ENCODE results near the gene SLC45A2. TPM values are rescaled to one million over a fixed set of nuclear protein-coding genes. Genes with fewer than 3 reads are reported as not detected.
"Not testable (repeated sequence)": the region's sequence is repeated elsewhere in the genome, so short reads cannot be mapped to it uniquely, and the experiment has no call there.

SLC45A2 gene
- total RNA-seq, 1 donor from 2014 or later: not detected

DNA sequence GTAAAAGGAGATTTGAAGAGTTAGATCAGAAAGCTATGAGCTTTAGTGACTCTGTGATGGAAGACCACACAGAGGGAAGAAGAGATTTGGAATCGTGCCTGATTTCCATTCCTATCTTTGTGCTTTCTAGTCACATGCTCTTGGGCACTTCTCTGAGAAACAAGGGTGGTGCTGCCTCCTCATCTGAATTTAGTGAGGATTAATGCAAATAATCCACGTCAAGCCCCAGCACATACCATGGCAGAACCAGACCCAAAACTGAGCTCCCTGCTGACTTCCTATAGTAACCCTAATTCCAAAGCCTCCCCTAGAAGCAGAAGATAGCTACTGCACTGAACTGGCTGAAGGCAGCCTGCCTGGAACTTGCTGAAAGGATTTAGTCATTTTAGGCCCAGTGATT is 17.7 kb downstream of the SLC45A2 start:
- DNase-seq (ENCODE audit: low read depth) (no peak), FAIRE-seq (no peak)
- Histone ChIP-seq H3K36me3 (ENCODE audit: control insufficient read depth, insufficient read depth, low read length) (no peaks in the 10 kb centered on the region), H3K4me3 (ENCODE audit: low read depth, low read length) (no peak overlapping the region), H3K27me3 (ENCODE audit: control insufficient read depth, insufficient read depth, low read length) (no peaks in the 10 kb centered on the region)
- TF ChIP-seq, protein P1, sequence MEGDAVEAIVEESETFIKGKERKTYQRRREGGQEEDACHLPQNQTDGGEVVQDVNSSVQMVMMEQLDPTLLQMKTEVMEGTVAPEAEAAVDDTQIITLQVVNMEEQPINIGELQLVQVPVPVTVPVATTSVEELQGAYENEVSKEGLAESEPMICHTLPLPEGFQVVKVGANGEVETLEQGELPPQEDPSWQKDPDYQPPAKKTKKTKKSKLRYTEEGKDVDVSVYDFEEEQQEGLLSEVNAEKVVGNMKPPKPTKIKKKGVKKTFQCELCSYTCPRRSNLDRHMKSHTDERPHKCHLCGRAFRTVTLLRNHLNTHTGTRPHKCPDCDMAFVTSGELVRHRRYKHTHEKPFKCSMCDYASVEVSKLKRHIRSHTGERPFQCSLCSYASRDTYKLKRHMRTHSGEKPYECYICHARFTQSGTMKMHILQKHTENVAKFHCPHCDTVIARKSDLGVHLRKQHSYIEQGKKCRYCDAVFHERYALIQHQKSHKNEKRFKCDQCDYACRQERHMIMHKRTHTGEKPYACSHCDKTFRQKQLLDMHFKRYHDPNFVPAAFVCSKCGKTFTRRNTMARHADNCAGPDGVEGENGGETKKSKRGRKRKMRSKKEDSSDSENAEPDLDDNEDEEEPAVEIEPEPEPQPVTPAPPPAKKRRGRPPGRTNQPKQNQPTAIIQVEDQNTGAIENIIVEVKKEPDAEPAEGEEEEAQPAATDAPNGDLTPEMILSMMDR (IDR thresholded peaks at IDR 0.05; ENCODE audit: insufficient read depth, low read length, severe bottlenecking): no peak

DNA sequence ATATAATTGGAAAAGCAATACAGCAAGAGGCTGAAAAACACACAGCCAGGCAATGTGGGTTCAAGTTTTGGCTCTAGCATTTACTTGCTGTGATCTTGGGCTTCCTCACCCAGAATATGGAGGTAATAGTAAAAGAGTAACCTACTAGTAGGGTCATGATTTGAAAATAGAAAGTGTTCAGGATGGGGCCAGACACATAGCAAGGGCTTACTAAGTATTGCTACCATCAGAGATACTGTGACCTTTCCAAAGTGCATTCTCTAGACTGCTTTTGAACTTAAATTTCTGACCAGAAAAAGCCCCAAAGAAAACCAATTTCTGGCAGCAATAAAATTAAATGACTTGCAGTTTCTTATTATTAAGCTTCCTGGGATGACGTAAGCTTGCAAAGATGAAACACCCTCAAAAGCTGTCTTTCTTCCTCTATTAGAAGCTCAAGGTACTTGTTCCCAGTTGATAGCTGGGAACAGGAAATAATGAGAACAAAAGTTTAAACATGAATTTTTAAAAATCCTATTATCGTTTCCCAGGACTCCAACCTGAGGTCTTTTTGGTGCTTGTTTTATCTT is 20.3 kb downstream of the SLC45A2 start:
- no peak for FAIRE-seq
- TF ChIP-seq, protein P1 (IDR thresholded peaks at IDR 0.05; ENCODE audit: insufficient read depth, low read length, severe bottlenecking): no peak
- no peaks in the 10 kb centered on the region for H3K27me3 ChIP-seq (ENCODE audit: control insufficient read depth, insufficient read depth, low read length)
- no peak overlapping the region for H3K4me3 ChIP-seq (ENCODE audit: low read depth, low read length)
- H3K36me3 ChIP-seq (ENCODE audit: control insufficient read depth, insufficient read depth, low read length): no peaks in the 10 kb centered on the region
- DNase-seq (ENCODE audit: low read depth): no peak

DNA sequence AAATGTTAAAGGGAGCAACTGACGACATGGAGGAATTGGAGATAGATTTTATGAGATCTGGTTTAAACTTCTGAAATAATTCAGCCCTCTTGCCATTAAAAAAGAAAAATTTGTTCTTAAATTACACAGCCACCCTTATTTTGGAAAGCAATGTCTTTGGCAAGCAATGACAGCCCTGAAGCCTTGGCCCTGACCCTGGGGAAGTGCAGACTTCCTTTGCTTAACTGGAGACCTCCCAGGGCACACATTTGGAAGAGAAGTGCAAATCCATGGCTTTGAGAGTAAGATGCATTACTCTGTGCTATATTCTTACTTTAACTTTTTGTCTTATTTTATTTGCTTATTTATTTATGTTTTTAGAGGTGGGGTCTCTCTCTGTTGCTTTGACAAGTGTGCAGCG is 26.3 kb downstream of the SLC45A2 start:
- DNase-seq (ENCODE audit: low read depth): no peak
- no peaks in the 10 kb centered on the region for H3K27me3 ChIP-seq (ENCODE audit: control insufficient read depth, insufficient read depth, low read length)
- TF ChIP-seq, protein P1 (IDR thresholded peaks at IDR 0.05; ENCODE audit: insufficient read depth, low read length, severe bottlenecking): no peak
- H3K36me3 ChIP-seq (ENCODE audit: control insufficient read depth, insufficient read depth, low read length): no peaks in the 10 kb centered on the region
- H3K4me3 ChIP-seq (ENCODE audit: low read depth, low read length): no peak overlapping the region
- FAIRE-seq: no peak

DNA sequence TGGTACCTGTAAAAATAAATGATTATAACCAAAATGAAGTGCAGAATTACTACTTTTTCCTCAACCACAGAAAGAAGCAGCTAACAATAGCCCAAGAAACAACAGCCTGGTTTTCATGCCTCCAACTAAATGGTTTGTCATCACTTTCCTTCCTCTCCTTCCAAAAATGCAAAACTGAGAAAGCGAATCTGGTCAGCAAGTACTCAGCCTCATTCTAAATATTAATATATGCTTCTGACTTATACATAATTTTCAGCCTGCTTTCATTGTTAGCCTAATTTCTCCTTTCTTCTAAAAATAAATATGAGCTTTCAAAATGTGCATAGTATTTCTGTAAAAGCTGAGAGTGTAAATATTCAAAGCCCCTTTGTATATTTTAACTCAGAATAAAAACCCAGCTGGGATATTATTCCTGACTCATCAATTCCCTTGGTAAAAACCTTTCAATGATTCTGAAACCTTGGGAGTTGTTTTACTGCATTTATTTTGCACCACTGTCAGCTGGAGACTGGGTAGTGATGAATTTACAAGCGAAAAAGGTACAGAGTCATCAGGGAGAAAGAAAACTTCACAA is 26.8 kb downstream of the SLC45A2 start:
- H3K36me3 ChIP-seq (ENCODE audit: control insufficient read depth, insufficient read depth, low read length): no peaks in the 10 kb centered on the region
- FAIRE-seq (no peak), DNase-seq (ENCODE audit: low read depth) (no peak)
- no peak overlapping the region for H3K4me3 ChIP-seq (ENCODE audit: low read depth, low read length)
- H3K27me3 ChIP-seq (ENCODE audit: control insufficient read depth, insufficient read depth, low read length): no peaks in the 10 kb centered on the region
- TF ChIP-seq, protein P1 (IDR thresholded peaks at IDR 0.05; ENCODE audit: insufficient read depth, low read length, severe bottlenecking): no peak

DNA sequence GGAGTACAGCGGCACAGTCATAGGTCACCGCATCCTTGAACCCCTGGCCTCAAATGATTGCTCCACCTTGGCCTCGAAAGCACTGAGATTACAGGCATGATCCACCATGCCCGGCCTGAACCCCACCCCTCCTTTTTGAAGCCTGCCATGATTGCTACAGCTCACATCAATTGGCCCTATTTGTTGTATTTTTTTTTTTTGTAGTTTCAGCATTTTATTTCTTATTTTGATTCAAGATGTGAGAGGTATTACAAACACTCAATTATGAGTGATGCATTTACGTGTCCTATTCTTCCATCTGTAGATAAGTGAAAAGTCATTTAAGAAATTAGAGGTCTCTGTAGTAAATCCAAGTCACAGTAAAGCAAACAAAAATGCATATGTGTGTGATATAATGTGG is 32.3 kb downstream of the SLC45A2 start:
- FAIRE-seq; H3K27me3 ChIP-seq (ENCODE audit: control insufficient read depth, insufficient read depth, low read length); H3K36me3 ChIP-seq (ENCODE audit: control insufficient read depth, insufficient read depth, low read length); DNase-seq (ENCODE audit: low read depth); H3K4me3 ChIP-seq (ENCODE audit: low read depth, low read length): not testable (repeated sequence)

DNA sequence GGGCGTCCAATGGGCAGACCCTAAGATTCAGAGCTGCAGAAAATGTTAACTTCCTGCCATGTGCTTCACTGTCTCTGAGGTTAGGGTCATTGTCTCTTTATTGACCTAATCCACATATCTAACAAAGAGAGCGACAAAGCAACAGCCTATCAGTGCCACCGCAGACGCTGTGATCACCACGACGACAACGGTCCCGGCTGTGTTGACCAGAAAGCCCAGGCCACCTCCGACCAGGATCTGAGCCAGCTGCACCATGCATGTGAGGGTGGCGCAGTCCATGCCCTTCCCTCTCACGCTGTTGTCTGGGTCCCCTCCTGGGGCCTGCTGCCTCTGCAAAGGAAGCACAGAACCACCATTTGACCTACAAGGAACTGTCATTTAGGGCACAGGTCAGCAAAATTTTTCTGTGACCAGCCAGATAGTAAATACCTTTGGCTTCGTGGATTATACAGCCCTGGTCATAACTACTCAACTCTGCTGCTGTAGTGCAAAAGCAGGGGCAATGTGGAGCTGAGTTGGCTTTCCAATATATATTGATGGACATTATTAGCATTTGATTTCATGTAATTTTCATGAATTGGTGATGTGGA is 39.9 kb downstream of the SLC45A2 start:
- Histone ChIP-seq H3K4me3 (ENCODE audit: low read depth, low read length) (no peak overlapping the region), H3K27me3 (ENCODE audit: control insufficient read depth, insufficient read depth, low read length) (peaks cover 1% of the 10 kb centered on the region), H3K36me3 (ENCODE audit: control insufficient read depth, insufficient read depth, low read length) (no peaks in the 10 kb centered on the region)
- no peak for DNase-seq (ENCODE audit: low read depth)
- FAIRE-seq: no peak
- TF ChIP-seq, protein P1 (IDR thresholded peaks at IDR 0.05; ENCODE audit: insufficient read depth, low read length, severe bottlenecking): no peak
